WTC11 (cell line): ENCODE results near the gene GSTM4.

Experiments
- ARID4B ChIP-seq: sonication (generic); formaldehyde crosslinking; IDR thresholded peaks from 2 replicates; pipeline ENCODE4 v1.8.0; 2023; ENCODE audit warnings: missing genetic modification reagents, mild to moderate bottlenecking, borderline replicate concordance
- ATF3 ChIP-seq: sonication (generic); formaldehyde crosslinking; conservative IDR thresholded peaks from 2 replicates; pipeline ENCODE4 v1.8.1; 2022; ENCODE audit warnings: mild to moderate bottlenecking, missing genetic modification reagents
- CTCF ChIP-seq: fragments of 200-600 bp; IDR thresholded peaks from 2 replicates; pipeline ENCODE4 v1.8.0; 2022; ENCODE audit warnings: antibody characterized with exemption
- ELF4 ChIP-seq: sonication (generic); formaldehyde crosslinking; IDR thresholded peaks from 2 replicates; pipeline ENCODE4 v1.8.1; 2022; ENCODE audit warnings: low read depth, mild to moderate bottlenecking, moderate library complexity, missing genetic modification reagents
- NFYB ChIP-seq: sonication (generic); formaldehyde crosslinking; conservative IDR thresholded peaks from 2 replicates; pipeline ENCODE4 v1.8.0; 2022; ENCODE audit warnings: low read depth, missing genetic modification reagents
- NR3C1 ChIP-seq: sonication (generic); formaldehyde crosslinking; conservative IDR thresholded peaks from 2 replicates; pipeline ENCODE4 v1.8.1; 2023; ENCODE audit warnings: low read depth, mild to moderate bottlenecking, missing genetic modification reagents
- RELA ChIP-seq: sonication (generic); formaldehyde crosslinking; IDR thresholded peaks from 2 replicates; pipeline ENCODE4 v1.8.1; 2022; ENCODE audit warnings: missing genetic modification reagents, mild to moderate bottlenecking, borderline replicate concordance
- STAT6 ChIP-seq: sonication (generic); formaldehyde crosslinking; conservative IDR thresholded peaks from 2 replicates; pipeline ENCODE4 v1.8.1; 2023; ENCODE audit warnings: mild to moderate bottlenecking, low read depth, missing genetic modification reagents, moderate library complexity
- TEAD1 ChIP-seq: sonication (generic); formaldehyde crosslinking; IDR thresholded peaks from 2 replicates; pipeline ENCODE4 v1.8.0; 2022; ENCODE audit warnings: mild to moderate bottlenecking, missing genetic modification reagents
- ZNF512 ChIP-seq: sonication (generic); formaldehyde crosslinking; IDR thresholded peaks from 2 replicates; pipeline ENCODE4 v1.8.1; 2022; ENCODE audit warnings: missing genetic modification reagents, borderline replicate concordance
- TF ChIP-seq, protein P1 (sequence below): sonication (generic); formaldehyde crosslinking; IDR thresholded peaks from 2 replicates; pipeline ENCODE4 v1.8.0; 2022; ENCODE audit warnings: mild to moderate bottlenecking, missing genetic modification reagents
- TF ChIP-seq, protein P2 (sequence below): sonication (generic); formaldehyde crosslinking; IDR thresholded peaks from 2 replicates; pipeline ENCODE4 v1.8.1; 2023; ENCODE audit warnings: mild to moderate bottlenecking, missing genetic modification reagents, moderate library complexity

DNA sequence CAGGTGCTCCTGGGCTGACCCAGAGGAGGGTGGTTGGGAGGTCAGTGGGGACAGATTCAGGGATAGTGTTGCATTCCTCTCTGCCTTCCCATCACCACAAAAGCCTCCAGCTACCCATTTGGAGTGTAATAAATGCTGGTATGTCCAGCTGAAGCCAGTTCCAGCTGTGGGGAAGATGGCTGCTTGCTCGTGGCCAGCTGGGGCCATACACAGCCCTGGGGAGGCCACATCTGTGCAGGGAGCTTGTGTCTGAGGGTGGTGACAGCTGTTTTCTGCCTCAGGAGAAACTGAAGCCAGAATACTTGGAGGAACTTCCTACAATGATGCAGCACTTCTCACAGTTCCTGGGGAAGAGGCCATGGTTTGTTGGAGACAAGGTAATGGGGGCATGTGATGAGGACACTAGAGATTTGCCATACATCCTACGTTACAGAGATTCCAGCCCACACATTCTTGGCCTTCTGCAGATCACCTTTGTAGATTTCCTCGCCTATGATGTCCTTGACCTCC is 2.7 kb downstream of the GSTM4 start:
- no peak for TF ChIP-seq CTCF
- TF ChIP-seq STAT6, result no peak
- TF ChIP-seq, protein P1, sequence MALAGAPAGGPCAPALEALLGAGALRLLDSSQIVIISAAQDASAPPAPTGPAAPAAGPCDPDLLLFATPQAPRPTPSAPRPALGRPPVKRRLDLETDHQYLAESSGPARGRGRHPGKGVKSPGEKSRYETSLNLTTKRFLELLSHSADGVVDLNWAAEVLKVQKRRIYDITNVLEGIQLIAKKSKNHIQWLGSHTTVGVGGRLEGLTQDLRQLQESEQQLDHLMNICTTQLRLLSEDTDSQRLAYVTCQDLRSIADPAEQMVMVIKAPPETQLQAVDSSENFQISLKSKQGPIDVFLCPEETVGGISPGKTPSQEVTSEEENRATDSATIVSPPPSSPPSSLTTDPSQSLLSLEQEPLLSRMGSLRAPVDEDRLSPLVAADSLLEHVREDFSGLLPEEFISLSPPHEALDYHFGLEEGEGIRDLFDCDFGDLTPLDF (CRISPR knock-in tag), result no peak
- no peak for TF ChIP-seq ELF4
- no peak for TF ChIP-seq NFYB
- TF ChIP-seq ATF3 (CRISPR knock-in tag), result no peak
- TF ChIP-seq NR3C1, result no peak
- TF ChIP-seq RELA (CRISPR knock-in tag), result no peak
- no peak for TF ChIP-seq TEAD1
- TF ChIP-seq, protein P2, sequence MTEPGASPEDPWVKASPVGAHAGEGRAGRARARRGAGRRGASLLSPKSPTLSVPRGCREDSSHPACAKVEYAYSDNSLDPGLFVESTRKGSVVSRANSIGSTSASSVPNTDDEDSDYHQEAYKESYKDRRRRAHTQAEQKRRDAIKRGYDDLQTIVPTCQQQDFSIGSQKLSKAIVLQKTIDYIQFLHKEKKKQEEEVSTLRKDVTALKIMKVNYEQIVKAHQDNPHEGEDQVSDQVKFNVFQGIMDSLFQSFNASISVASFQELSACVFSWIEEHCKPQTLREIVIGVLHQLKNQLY (CRISPR knock-in tag), result no peak
- no peak for TF ChIP-seq ARID4B (CRISPR knock-in tag)
- no peak for TF ChIP-seq ZNF512 (CRISPR knock-in tag)
